Progenitor cell of endocrine pancreas (in vitro differentiated cells): ENCODE measurements around the gene DCUN1D4. TPM values are rescaled to one million over a fixed set of nuclear protein-coding genes. Genes with fewer than 3 reads are reported as not detected.
"Not testable (repeated sequence)": the region's sequence is repeated elsewhere in the genome, so short reads cannot be mapped to it uniquely, and the experiment has no call there.

Source experiments
- DNase-seq: peaks from one replicate; pipeline ENCODE4 v3.0.0; 2021; ENCODE audit warnings: low spot score; ENCODE audit not compliant: unreplicated experiment
- H3K27ac Mint-ChIP-seq: 2 replicates; pipeline ENCODE4 v1.8.0; 2021; ENCODE audit warnings: mild to moderate bottlenecking, moderate library complexity, mixed read lengths
- H3K27me3 Mint-ChIP-seq: 2 replicates; pipeline ENCODE4 v1.8.0; 2021; ENCODE audit warnings: mixed read lengths
- H3K36me3 Mint-ChIP-seq: 2 replicates; pipeline ENCODE4 v1.8.0; 2022; ENCODE audit warnings: mixed read lengths; ENCODE audit not compliant: insufficient read depth
- H3K4me1 Mint-ChIP-seq: 2 replicates; pipeline ENCODE4 v1.8.0; 2021; ENCODE audit warnings: low read depth, mixed read lengths
- H3K4me3 Mint-ChIP-seq: 2 replicates; pipeline ENCODE4 v1.8.0; 2021; ENCODE audit warnings: low read depth, mild to moderate bottlenecking, moderate library complexity, mixed read lengths
- H3K9me3 Mint-ChIP-seq: 2 replicates; pipeline ENCODE4 v1.8.0; 2021; ENCODE audit warnings: low read depth, mixed read lengths
- CTCF ChIP-seq: fragments of 200-600 bp; sonication (generic); IDR thresholded peaks from one replicate; pipeline ENCODE4 v1.5.0; 2021; ENCODE audit warnings: antibody characterized with exemption, mild to moderate bottlenecking; ENCODE audit not compliant: unreplicated experiment
- total RNA-seq: library from RNA; stranded (reverse); gene quantifications from 2 replicates; pipeline ENCODE4 v1.2.1, GENCODE V29; 2021

The DCUN1D4 gene
- total RNA-seq, 1 donor from 2014 or later: 69.8 TPM

GRCh38 chr4:51884055-51884454 lies 41.1 kb downstream of the DCUN1D4 start:
- H3K27me3 Mint-ChIP-seq: no peaks in the 10 kb centered on the region
- H3K4me1 Mint-ChIP-seq: no peaks in the 10 kb centered on the region
- no peak for TF ChIP-seq CTCF
- no peak for DNase-seq
- peaks cover 32% of the 10 kb centered on the region for H3K36me3 Mint-ChIP-seq
- no peak overlapping the region for H3K4me3 Mint-ChIP-seq
- no peaks in the 10 kb centered on the region for H3K9me3 Mint-ChIP-seq
- H3K27ac Mint-ChIP-seq: no peak overlapping the region

- no peak for TF ChIP-seq CTCF
- Mint-ChIP-seq H3K36me3 (peaks cover 32% of the 10 kb centered on the region), H3K4me1 (no peaks in the 10 kb centered on the region), H3K27ac (peak overlapping the region; percentile 12), H3K27me3 (no peaks in the 10 kb centered on the region), H3K4me3 (no peak overlapping the region), H3K9me3 (no peaks in the 10 kb centered on the region)
- no peak for DNase-seq
These were observed 41.7 kb downstream of the DCUN1D4 start for GRCh38 chr4:51884606-51885005.

- Mint-ChIP-seq H3K27me3 (no peaks in the 10 kb centered on the region), H3K4me1 (no peaks in the 10 kb centered on the region), H3K27ac (peak overlapping the region; percentile 57), H3K36me3 (peaks cover 31% of the 10 kb centered on the region), H3K4me3 (no peak overlapping the region), H3K9me3 (no peaks in the 10 kb centered on the region)
- DNase-seq: no peak
- TF ChIP-seq CTCF: peak; percentile 55
These were observed 42.4 kb downstream of the DCUN1D4 start for GRCh38 chr4:51885363-51885762.

- no peak for TF ChIP-seq CTCF
- Mint-ChIP-seq H3K4me3 (no peak overlapping the region), H3K27me3 (no peaks in the 10 kb centered on the region), H3K4me1 (peaks cover 2% of the 10 kb centered on the region), H3K9me3 (no peaks in the 10 kb centered on the region), H3K36me3 (peaks cover 20% of the 10 kb centered on the region), H3K27ac (no peak overlapping the region)
- no peak for DNase-seq
These were observed 47.8 kb downstream of the DCUN1D4 start for GRCh38 chr4:51890760-51891159.

- not testable (repeated sequence) for H3K9me3 Mint-ChIP-seq, DNase-seq, H3K4me3 Mint-ChIP-seq, H3K27me3 Mint-ChIP-seq, H3K4me1 Mint-ChIP-seq
- H3K36me3 Mint-ChIP-seq: peaks cover 13% of the 10 kb centered on the region
- peak overlapping the region; percentile 74 for H3K27ac Mint-ChIP-seq
These were observed 50.4 kb downstream of the DCUN1D4 start for GRCh38 chr4:51893402-51893801.

- no peak for DNase-seq
- H3K27ac Mint-ChIP-seq: peak overlapping the region; percentile 77
- no peak for TF ChIP-seq CTCF
- peaks cover 14% of the 10 kb centered on the region for H3K36me3 Mint-ChIP-seq
- H3K4me1 Mint-ChIP-seq: peaks cover 7% of the 10 kb centered on the region
- H3K27me3 Mint-ChIP-seq: no peaks in the 10 kb centered on the region
- no peaks in the 10 kb centered on the region for H3K9me3 Mint-ChIP-seq
- H3K4me3 Mint-ChIP-seq: no peak overlapping the region
These were observed 51.2 kb downstream of the DCUN1D4 start for GRCh38 chr4:51894059-51894645.
